ENCODE data around the gene JTB.
"Not testable (repeated sequence)": the region's sequence is repeated elsewhere in the genome, so short reads cannot be mapped to it uniquely, and the experiment has no call there.

JTB gene

GRCh38 chr1:153977250-153978240, at the start of gene JTB:
TSS of gene JTB (minus strand) at chr1:153977674. CDS start at chr1:153977252, 422 bp downstream.
- peak; percentile 78 for DNase-seq

- DNase-seq, result no peak
These were observed 42.5 kb upstream of the JTB start for GRCh38 chr1:154019940-154020339.

DNA sequence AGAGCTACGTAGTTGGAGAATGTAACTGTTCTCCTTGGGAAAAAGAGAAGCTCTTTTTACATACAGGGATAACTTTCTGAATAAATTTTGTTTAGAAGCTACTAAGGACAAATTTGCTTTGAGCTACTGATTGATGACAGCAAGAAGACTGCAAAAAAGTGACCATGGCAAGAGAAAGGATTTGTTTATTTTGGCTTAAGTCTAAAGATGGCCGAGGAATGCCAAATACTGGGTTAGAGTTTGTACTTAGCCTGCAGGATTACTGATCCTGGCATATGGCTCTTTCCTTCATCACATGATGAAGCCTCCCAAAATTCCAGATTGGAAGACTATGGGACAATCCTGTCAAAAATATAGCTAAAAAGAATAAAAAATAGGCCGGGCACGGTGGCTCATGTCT, 41.8 kb upstream of the JTB start:
- DNase-seq, result no peak

DNA sequence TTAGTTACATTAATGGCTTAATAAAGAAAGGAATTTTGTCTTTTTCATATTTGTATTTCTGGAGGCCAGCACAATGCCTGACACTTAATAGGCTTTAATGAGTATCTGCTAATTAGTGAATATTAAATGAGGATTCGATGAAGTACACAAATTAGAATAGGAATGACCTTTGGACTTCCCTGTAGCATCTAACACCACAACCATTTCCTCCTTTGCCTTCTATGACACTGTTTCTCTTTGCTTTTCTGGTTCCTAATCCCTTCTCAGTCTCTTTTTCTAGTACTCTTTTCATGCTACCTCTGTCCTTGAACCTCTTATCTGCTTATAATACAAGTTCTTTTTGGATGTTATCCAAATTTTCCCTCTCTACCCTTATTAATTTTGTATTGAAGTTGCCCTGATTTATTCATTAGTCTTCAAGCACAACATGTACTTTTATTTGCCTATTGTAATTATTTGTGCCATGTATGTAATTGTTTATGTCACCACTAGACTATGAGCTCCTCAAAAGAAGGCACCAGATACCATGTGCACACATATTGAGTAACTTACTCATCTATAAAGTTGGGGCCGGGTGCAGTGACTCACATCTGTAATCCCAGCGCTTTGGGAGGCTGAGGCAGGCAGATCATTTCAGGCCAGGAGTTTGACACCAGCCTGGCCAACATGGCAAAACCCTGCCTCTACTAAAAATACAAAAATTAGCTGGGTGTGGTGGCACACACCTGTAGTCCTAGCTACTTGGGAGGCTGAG, 36.9 kb upstream of the JTB start:
- no peak for DNase-seq

DNA sequence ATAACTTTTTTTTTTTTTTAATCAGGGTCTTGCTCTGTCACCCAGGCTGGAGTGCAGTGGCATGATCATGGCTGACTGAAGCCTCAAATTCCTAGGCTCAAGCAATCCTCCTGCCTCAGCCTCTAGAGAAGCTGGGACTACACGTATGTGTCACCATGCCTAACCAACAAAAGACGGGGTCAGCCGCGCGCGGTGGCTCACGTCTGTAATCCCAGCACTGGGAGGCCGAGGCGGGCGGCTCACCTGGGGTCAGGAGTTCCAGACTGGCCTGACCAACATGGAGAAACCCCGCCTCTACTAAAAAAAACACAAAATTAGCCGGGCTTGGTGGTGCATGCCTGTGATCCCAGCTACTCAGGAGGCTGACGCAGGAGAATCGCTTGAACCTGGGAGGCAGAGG, 35.1 kb upstream of the JTB start:
- DNase-seq, result not testable (repeated sequence)

GRCh38 chr1:154012129-154012528, 34.7 kb upstream of the JTB start:
- DNase-seq, result no peak

DNA sequence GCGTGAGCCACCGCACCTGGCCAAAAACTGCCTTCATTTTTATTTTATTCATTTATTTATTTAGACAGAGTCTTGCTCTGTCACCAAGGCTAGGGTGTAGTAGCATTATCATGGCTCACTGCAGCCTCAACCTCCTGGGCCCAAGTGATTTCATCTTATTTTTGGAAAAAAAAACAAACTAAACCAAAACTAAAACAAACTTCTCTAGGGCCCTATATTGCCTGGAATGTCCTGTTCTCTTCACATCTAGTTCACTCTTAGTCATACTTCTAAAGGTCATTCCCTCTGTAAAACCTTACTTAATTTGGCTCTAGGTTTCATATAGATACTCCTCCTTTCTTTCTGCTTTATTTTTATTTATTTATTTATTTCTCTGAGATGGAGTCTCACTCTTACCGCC, 28.7 kb upstream of the JTB start:
- DNase-seq, result no peak

- no peak for DNase-seq
These were observed 22.9 kb upstream of the JTB start for GRCh38 chr1:154000420-154000819.

DNA sequence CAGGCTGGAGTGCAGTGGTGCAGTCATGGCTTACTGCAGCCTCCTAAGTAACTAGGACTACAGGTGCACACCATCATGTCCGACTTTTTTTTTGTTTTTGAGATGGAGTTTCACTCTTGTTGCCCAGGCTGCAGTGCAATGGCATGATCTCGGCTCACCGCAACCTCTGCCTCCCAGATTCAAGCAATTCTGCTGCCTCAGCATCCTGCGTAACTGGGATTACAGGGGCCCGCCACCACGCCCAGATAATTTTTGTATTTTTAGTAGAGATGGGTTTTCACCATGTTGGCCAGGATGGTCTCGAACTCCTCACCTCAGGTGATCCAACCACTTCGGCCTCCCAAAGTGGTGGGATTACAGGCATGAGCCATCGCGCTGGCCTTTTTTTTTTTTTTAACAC, 19.4 kb upstream of the JTB start:
- DNase-seq, result not testable (repeated sequence)

DNA sequence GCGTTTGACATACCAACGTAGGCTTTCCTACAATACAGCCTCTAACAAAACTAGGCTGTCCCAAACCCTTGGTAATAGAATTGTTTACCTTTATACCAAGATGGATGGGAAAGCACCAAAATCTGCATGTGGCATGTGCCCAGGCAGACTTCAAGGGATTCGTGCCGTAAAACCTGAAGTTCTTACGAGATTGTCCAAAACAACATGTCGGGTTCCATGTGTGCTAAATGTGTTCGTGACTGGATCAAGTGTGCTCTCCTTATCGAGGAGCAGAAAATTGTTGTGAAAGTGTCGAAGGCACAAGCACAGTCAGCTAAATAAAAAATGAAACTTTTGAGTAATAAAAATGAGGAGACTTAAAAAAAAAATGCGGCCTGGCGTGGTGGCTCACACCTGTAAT, 18.2 kb upstream of the JTB start:
- DNase-seq, result no peak

GRCh38 chr1:153995202-153995601, 17.7 kb upstream of the JTB start:
- DNase-seq, result no peak

GRCh38 chr1:153991806-153992205, 14.3 kb upstream of the JTB start:
- DNase-seq, result no peak

DNA sequence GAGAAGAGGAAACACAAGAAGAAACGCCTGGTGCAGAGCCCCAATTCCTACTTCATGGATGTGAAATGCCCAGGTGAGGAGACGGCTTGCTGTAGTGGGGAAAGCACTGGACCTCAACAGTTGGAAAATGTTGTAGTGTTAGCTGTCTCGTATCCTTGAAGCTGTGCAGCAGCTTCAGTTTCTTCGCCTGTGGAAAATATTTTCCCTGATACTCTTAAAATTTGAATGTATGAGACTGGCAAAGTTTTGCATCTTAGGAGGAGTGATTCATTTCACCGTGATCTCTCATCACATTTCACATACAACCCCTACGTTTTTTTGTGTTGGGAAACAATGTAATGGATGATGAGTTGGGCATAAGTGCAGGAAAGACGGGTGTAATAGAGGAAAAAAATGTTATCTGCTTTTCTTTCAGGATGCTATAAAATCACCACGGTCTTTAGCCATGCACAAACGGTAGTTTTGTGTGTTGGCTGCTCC, 13.7 kb upstream of the JTB start:
- no peak for DNase-seq

- peak; percentile 80 for DNase-seq
These were observed 13.1 kb upstream of the JTB start, which contains the start of gene RPS27 for GRCh38 chr1:153990468-153991150. TSS of gene RPS27 (plus strand) at chr1:153990762. CDS start at chr1:153990797, 35 bp downstream.

DNA sequence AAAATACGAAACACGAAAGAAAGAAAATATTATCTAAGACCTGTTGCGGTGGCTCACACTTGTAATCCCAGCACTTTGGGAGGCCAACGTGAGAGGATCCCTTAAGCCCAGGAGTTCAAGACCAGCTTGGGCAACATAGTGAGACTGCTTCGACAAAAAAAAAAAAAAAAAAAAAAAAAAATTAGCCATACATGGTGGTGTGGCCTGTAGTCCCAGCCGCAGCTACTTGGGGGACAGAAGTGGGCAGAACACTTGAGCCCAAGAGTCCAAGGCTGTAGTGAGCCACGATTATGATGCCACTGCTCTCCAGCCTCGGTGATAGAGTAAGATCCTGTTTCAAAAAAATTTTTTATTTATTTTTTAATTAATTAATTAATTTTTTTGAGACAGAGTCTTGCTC, 10.1 kb upstream of the JTB start:
- no peak for DNase-seq

- no peak for DNase-seq
These were observed 8.7 kb upstream of the JTB start, which contains the start of gene RAB13 for GRCh38 chr1:153985941-153986761. TSS of gene RAB13 (minus strand) at chr1:153986339. CDS start at chr1:153986236, 103 bp downstream.

DNA sequence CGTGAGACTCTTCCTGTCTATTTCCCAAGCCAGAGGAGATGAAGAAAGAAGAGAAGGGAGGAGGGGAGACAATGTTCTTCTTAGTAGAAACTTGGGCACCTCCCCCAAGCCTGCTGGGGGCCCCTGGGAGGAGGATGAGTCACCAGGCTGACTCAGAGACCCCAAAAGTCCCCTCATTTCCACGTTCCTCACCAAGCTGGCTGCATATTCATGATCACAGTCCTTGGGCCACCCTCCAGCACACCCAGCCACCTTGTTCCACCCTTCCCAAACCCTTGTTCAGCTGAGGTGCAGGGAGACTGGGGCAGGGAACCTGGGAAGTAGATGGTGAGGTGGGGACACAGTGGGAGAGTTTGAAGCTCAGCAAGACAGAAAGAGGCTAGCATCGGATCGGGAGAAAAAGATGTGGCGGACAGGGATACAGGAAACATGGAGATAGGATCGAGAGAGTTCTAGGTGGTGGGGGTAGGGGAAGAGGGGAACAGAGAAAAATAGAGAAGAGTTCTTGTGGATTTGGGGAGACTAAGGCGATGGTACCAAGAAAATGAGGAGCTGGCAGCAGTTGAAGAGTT, 8.0 kb upstream of the JTB start:
- DNase-seq, result no peak

DNA sequence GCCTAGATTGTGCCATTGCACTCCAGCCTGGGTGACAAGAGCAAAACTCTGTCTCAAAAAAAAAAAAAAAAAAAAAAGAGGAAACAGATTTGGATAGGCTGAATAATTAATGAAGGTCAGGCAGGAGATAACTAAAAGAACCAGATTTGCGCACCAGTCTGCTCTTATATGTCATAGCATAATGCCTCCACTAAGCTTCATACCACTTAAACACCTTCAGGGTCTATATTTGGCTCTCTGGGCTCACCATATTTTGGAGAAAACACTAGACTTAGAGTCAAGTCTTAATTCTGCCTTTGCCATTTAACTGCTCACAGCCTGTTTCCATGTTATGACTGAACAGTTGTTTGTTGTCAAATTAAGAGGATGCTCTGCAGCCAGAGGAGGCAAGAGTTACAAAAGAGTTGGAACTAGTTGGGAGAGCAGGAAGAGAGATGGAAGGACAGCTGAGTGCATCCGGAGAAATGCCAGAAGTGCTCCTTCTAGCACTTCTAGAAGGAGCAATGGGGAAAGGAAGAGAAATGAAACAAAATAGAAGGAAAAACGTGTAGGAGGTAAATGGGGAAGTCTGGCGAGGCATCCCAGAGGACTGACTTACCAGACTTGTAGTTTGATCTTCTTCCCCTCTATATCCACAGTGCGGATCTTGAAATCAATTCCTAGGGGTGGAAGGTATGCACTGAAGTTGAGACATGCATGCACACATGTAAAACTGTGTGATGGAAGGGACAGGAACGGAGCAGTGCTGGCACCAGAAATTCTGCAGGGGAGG, 6.8 kb upstream of the JTB start:
- DNase-seq, result no peak

DNA sequence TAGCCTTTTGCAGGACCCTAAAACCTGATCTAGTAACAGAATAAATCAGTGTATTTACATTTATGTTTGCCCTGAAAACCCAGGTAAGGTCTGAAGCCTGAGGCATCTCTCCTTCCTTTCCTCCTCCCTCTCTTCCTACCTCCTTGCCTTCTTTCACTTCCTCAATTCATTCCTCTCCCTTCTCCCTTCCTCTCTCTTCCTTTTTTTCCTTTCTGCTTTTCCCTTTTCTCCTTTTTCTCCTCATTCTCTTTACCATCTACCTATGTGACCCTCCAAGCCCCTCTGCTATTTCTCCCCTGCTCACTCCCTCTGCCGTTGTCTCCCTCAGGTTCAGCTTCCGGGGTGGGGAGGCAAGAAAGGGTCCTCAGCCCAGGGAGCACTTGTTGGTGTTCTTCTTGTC, 4.3 kb upstream of the JTB start:
- not testable (repeated sequence) for DNase-seq

DNA sequence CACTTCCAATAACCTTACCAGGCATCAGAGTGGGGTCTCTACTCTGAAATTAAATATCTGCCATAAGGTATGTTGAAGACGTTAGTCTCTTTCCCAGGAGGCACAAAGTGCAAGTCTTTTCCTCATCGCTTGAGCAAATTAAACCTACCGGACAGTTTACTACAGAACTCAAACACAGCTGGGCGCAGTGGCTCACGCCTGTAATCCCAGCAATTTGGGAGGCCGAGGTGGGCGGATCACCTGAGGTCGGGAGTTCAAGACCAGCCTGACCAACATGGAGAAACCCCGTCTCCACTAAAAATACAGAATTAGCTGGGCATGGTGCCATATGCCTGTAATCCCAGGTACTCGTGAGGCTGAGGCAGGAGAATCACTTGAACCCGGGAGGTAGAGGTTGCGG, 1.6 kb upstream of the JTB start:
- DNase-seq, result not testable (repeated sequence)
